Measurements from ENCODE around the gene APOD.

Gene APOD

GRCh38 chr3:195587824-195588223, 4.1 kb upstream of the APOD start:
- TF ChIP-seq PAX5 (IDR thresholded peaks at IDR 0.05; ENCODE audit: insufficient read depth, low read length, severe bottlenecking) = no peak
- no peak for TF ChIP-seq POLR2AphosphoS5 (IDR thresholded peaks at IDR 0.05; ENCODE audit: low read depth, low read length)
- TF ChIP-seq POLR2A (IDR thresholded peaks at IDR 0.05; ENCODE audit: low read depth, low read length) = no peak
- no peak for TF ChIP-seq POU2F2 (IDR thresholded peaks at IDR 0.05; ENCODE audit: low read depth, low read length)
- DNase-seq (ENCODE audit: insufficient read length, low spot score) = no peak
- no peak for FAIRE-seq

GRCh38 chr3:195587406-195587805, 3.7 kb upstream of the APOD start:
- TF ChIP-seq TAF1 (IDR thresholded peaks at IDR 0.05; ENCODE audit: low read depth, low read length) (no peak), POLR2A (IDR thresholded peaks at IDR 0.05; ENCODE audit: low read depth, low read length) (no peak), POU2F2 (IDR thresholded peaks at IDR 0.05; ENCODE audit: low read depth, low read length) (no peak), PAX5 (IDR thresholded peaks at IDR 0.05; ENCODE audit: insufficient read depth, low read length, severe bottlenecking) (no peak), SPI1 (IDR thresholded peaks at IDR 0.05; ENCODE audit: low read depth, low read length) (no peak), POLR2AphosphoS5 (IDR thresholded peaks at IDR 0.05; ENCODE audit: low read depth, low read length) (no peak)
- FAIRE-seq = no peak
- DNase-seq (ENCODE audit: insufficient read length, low spot score) = no peak

GRCh38 chr3:195584543-195584870, 767 bp upstream of the APOD start:
- no peak for TF ChIP-seq POU2F2 (IDR thresholded peaks at IDR 0.05; ENCODE audit: low read depth, low read length)
- no peak for TF ChIP-seq TAF1 (IDR thresholded peaks at IDR 0.05; ENCODE audit: low read depth, low read length)
- no peak for TF ChIP-seq SPI1 (IDR thresholded peaks at IDR 0.05; ENCODE audit: low read depth, low read length)
- TF ChIP-seq POLR2A (IDR thresholded peaks at IDR 0.05; ENCODE audit: low read depth, low read length) = no peak
- no peak for TF ChIP-seq PAX5 (IDR thresholded peaks at IDR 0.05; ENCODE audit: insufficient read depth, low read length, severe bottlenecking)
- no peak for TF ChIP-seq POLR2AphosphoS5 (IDR thresholded peaks at IDR 0.05; ENCODE audit: low read depth, low read length)
- DNase-seq (ENCODE audit: insufficient read length, low spot score) (no peak), FAIRE-seq (no peak)

GRCh38 chr3:195582947-195583346, 793 bp downstream of the APOD start:
- FAIRE-seq (no peak), DNase-seq (ENCODE audit: insufficient read length, low spot score) (no peak)
- TF ChIP-seq POLR2A (IDR thresholded peaks at IDR 0.05; ENCODE audit: low read depth, low read length) = no peak
- no peak for TF ChIP-seq POLR2AphosphoS5 (IDR thresholded peaks at IDR 0.05; ENCODE audit: low read depth, low read length)
- TF ChIP-seq POU2F2 (IDR thresholded peaks at IDR 0.05; ENCODE audit: low read depth, low read length) = no peak
- TF ChIP-seq PAX5 (IDR thresholded peaks at IDR 0.05; ENCODE audit: insufficient read depth, low read length, severe bottlenecking) = no peak
- no peak for TF ChIP-seq SPI1 (IDR thresholded peaks at IDR 0.05; ENCODE audit: low read depth, low read length)
- TF ChIP-seq TAF1 (IDR thresholded peaks at IDR 0.05; ENCODE audit: low read depth, low read length) = no peak

- TF ChIP-seq POLR2AphosphoS5 (IDR thresholded peaks at IDR 0.05; ENCODE audit: low read depth, low read length) = no peak
- no peak for TF ChIP-seq POU2F2 (IDR thresholded peaks at IDR 0.05; ENCODE audit: low read depth, low read length)
- TF ChIP-seq PAX5 (IDR thresholded peaks at IDR 0.05; ENCODE audit: insufficient read depth, low read length, severe bottlenecking) = no peak
- no peak for TF ChIP-seq POLR2A (IDR thresholded peaks at IDR 0.05; ENCODE audit: low read depth, low read length)
- TF ChIP-seq SPI1 (IDR thresholded peaks at IDR 0.05; ENCODE audit: low read depth, low read length) = no peak
- TF ChIP-seq TAF1 (IDR thresholded peaks at IDR 0.05; ENCODE audit: low read depth, low read length) = no peak
- FAIRE-seq = no peak
- DNase-seq (ENCODE audit: insufficient read length, low spot score) = no peak
Observed at GRCh38 chr3:195580744-195581443, 2.8 kb downstream of the APOD start.

GRCh38 chr3:195579281-195579680, 4.5 kb downstream of the APOD start:
- no peak for DNase-seq (ENCODE audit: insufficient read length, low spot score)
- TF ChIP-seq POU2F2 (IDR thresholded peaks at IDR 0.05; ENCODE audit: low read depth, low read length) = no peak
- TF ChIP-seq POLR2A (IDR thresholded peaks at IDR 0.05; ENCODE audit: low read depth, low read length) = no peak
- TF ChIP-seq TAF1 (IDR thresholded peaks at IDR 0.05; ENCODE audit: low read depth, low read length) = no peak
- no peak for TF ChIP-seq SPI1 (IDR thresholded peaks at IDR 0.05; ENCODE audit: low read depth, low read length)
- no peak for TF ChIP-seq PAX5 (IDR thresholded peaks at IDR 0.05; ENCODE audit: insufficient read depth, low read length, severe bottlenecking)
- no peak for TF ChIP-seq POLR2AphosphoS5 (IDR thresholded peaks at IDR 0.05; ENCODE audit: low read depth, low read length)
- no peak for FAIRE-seq

- DNase-seq (ENCODE audit: insufficient read length, low spot score) = no peak
- TF ChIP-seq TAF1 (IDR thresholded peaks at IDR 0.05; ENCODE audit: low read depth, low read length) = no peak
- TF ChIP-seq SPI1 (IDR thresholded peaks at IDR 0.05; ENCODE audit: low read depth, low read length) = no peak
- TF ChIP-seq PAX5 (IDR thresholded peaks at IDR 0.05; ENCODE audit: insufficient read depth, low read length, severe bottlenecking) = no peak
- TF ChIP-seq POLR2AphosphoS5 (IDR thresholded peaks at IDR 0.05; ENCODE audit: low read depth, low read length) = no peak
- TF ChIP-seq POU2F2 (IDR thresholded peaks at IDR 0.05; ENCODE audit: low read depth, low read length) = no peak
- no peak for TF ChIP-seq POLR2A (IDR thresholded peaks at IDR 0.05; ENCODE audit: low read depth, low read length)
- no peak for FAIRE-seq
Observed at GRCh38 chr3:195578565-195578964, 5.2 kb downstream of the APOD start.

GRCh38 chr3:195577645-195578177, 6.0 kb downstream of the APOD start:
- TF ChIP-seq POLR2AphosphoS5 (IDR thresholded peaks at IDR 0.05; ENCODE audit: low read depth, low read length) (no peak), POLR2A (IDR thresholded peaks at IDR 0.05; ENCODE audit: low read depth, low read length) (no peak), PAX5 (IDR thresholded peaks at IDR 0.05; ENCODE audit: insufficient read depth, low read length, severe bottlenecking) (no peak)
- DNase-seq (ENCODE audit: insufficient read length, low spot score) (no peak), FAIRE-seq (no peak)

GRCh38 chr3:195574497-195575304, 9.0 kb downstream of the APOD start:
- no peak for TF ChIP-seq PAX5 (IDR thresholded peaks at IDR 0.05; ENCODE audit: insufficient read depth, low read length, severe bottlenecking)
- no peak for TF ChIP-seq POLR2AphosphoS5 (IDR thresholded peaks at IDR 0.05; ENCODE audit: low read depth, low read length)
- TF ChIP-seq POU2F2 (IDR thresholded peaks at IDR 0.05; ENCODE audit: low read depth, low read length) = no peak
- no peak for TF ChIP-seq SPI1 (IDR thresholded peaks at IDR 0.05; ENCODE audit: low read depth, low read length)
- TF ChIP-seq TAF1 (IDR thresholded peaks at IDR 0.05; ENCODE audit: low read depth, low read length) = no peak
- no peak for TF ChIP-seq POLR2A (IDR thresholded peaks at IDR 0.05; ENCODE audit: low read depth, low read length)
- FAIRE-seq (no peak), DNase-seq (ENCODE audit: insufficient read length, low spot score) (no peak)
